Large intestine (tissue), 3 donors: Measurements from ENCODE around the gene TAB2. TPM values are rescaled to one million over a fixed set of nuclear protein-coding genes. Genes with fewer than 3 reads are reported as not detected.

Experiments
- DNase-seq, 2 donors: peaks; one replicate each; pipeline versions ENCODE4 v3.0.0 to v3.0.0-alpha.2; 2013
- H3K27ac ChIP-seq: one replicate; pipeline ENCODE4 v1.5.1; 2013; ENCODE audit warnings: low read length
- H3K27me3 ChIP-seq: 2 replicates; pipeline ENCODE4 v1.6.1; 2013; ENCODE audit warnings: low read length; ENCODE audit not compliant: control insufficient read depth, insufficient read depth
- H3K36me3 ChIP-seq: 2 replicates; pipeline ENCODE4 v1.6.1; 2013; ENCODE audit warnings: low read length; ENCODE audit not compliant: control insufficient read depth, insufficient read depth
- H3K4me1 ChIP-seq: one replicate; pipeline ENCODE4 v1.6.1; 2013; ENCODE audit warnings: low read length; ENCODE audit not compliant: control insufficient read depth, insufficient read depth
- H3K4me3 ChIP-seq: one replicate; pipeline ENCODE4 v1.5.1; 2013; ENCODE audit warnings: low read length
- H3K9me3 ChIP-seq: one replicate; pipeline ENCODE4 v1.6.1; 2013; ENCODE audit warnings: mild to moderate bottlenecking, low read depth, low read length, moderate library complexity; ENCODE audit not compliant: control insufficient read depth
- WGBS: methylation state at CpG from one replicate; pipeline ENCODE4 v1.1.5; 2013; ENCODE audit warnings: low lambda C conversion rate; ENCODE audit not compliant: insufficient coverage; 5-methylcytosine and 5-hydroxymethylcytosine counted together
- polyA plus RNA-seq: library from polyadenylated mRNA; unstranded; fragments of 120-200 nt; gene quantifications from one replicate; pipeline ENCODE4 v1.2.1, GENCODE V29; 2013

The TAB2 gene
- polyA plus RNA-seq, 1 donor: 43.7 TPM

GRCh38 chr6:149450679-149451375, 133.3 kb downstream of the TAB2 start:
- H3K27me3 ChIP-seq: peaks cover 3% of the 10 kb centered on the region
- peaks cover 4% of the 10 kb centered on the region for H3K9me3 ChIP-seq
- peak overlapping the region; percentile 42 for H3K4me3 ChIP-seq
- no peak overlapping the region for H3K27ac ChIP-seq
- WGBS: no CpG with 5 or more reads among the region's 89 CpGs
- no peaks in the 10 kb centered on the region for H3K36me3 ChIP-seq
- peaks cover 23% of the 10 kb centered on the region for H3K4me1 ChIP-seq
- DNase-seq: peak; percentile 29 to 73

GRCh38 chr6:149451376-149452036, 134.0 kb downstream of the TAB2 start:
- peaks cover 23% of the 10 kb centered on the region for H3K4me1 ChIP-seq
- H3K27me3 ChIP-seq: peaks cover 3% of the 10 kb centered on the region
- no peaks in the 10 kb centered on the region for H3K36me3 ChIP-seq
- peak overlapping the region; percentile 34 for H3K4me3 ChIP-seq
- H3K27ac ChIP-seq: no peak overlapping the region
- H3K9me3 ChIP-seq: peaks cover 4% of the 10 kb centered on the region
- WGBS: no CpG with 5 or more reads among the region's 47 CpGs
- DNase-seq: peak; percentile 74 to 89

GRCh38 chr6:149452037-149452939, 134.8 kb downstream of the TAB2 start:
- Histone ChIP-seq H3K9me3 (peaks cover 4% of the 10 kb centered on the region), H3K4me3 (no peak overlapping the region), H3K27ac (no peak overlapping the region), H3K27me3 (peaks cover 3% of the 10 kb centered on the region), H3K4me1 (peaks cover 23% of the 10 kb centered on the region), H3K36me3 (no peaks in the 10 kb centered on the region)
- no CpG with 5 or more reads among the region's 13 CpGs for WGBS
- DNase-seq: peak in 1 of 2 donors; percentile 59

- Histone ChIP-seq H3K27me3 (peaks cover 3% of the 10 kb centered on the region), H3K36me3 (no peaks in the 10 kb centered on the region), H3K4me3 (no peak overlapping the region), H3K27ac (no peak overlapping the region), H3K4me1 (peaks cover 23% of the 10 kb centered on the region), H3K9me3 (peaks cover 4% of the 10 kb centered on the region)
- no peak for DNase-seq
- no CpG with 5 or more reads among the region's 6 CpGs for WGBS
Measured at GRCh38 chr6:149453597-149454345, 136.3 kb downstream of the TAB2 start.

GRCh38 chr6:149454346-149454848, 136.9 kb downstream of the TAB2 start:
- peak; percentile 44 to 57 for DNase-seq
- Histone ChIP-seq H3K27me3 (peaks cover 3% of the 10 kb centered on the region), H3K36me3 (no peaks in the 10 kb centered on the region), H3K4me3 (no peak overlapping the region), H3K4me1 (peaks cover 23% of the 10 kb centered on the region), H3K27ac (no peak overlapping the region), H3K9me3 (peaks cover 4% of the 10 kb centered on the region)
- no CpG with 5 or more reads among the region's 15 CpGs for WGBS

GRCh38 chr6:149455031-149455732, 137.7 kb downstream of the TAB2 start:
- no peak overlapping the region for H3K4me3 ChIP-seq

GRCh38 chr6:149456311-149457021, 139.0 kb downstream of the TAB2 start:
- no CpG with 5 or more reads among the region's 49 CpGs for WGBS
- H3K4me3 ChIP-seq: no peak overlapping the region
- peaks cover 16% of the 10 kb centered on the region for H3K4me1 ChIP-seq
- H3K27ac ChIP-seq: no peak overlapping the region
- no peaks in the 10 kb centered on the region for H3K36me3 ChIP-seq
- no peak for DNase-seq
- H3K9me3 ChIP-seq: peaks cover 3% of the 10 kb centered on the region
- no peaks in the 10 kb centered on the region for H3K27me3 ChIP-seq

More at GRCh38 chr6:149455031-149455732, 137.7 kb downstream of the TAB2 start:
- Histone ChIP-seq H3K27me3 (peaks cover 3% of the 10 kb centered on the region), H3K36me3 (no peaks in the 10 kb centered on the region), H3K27ac (no peak overlapping the region), H3K9me3 (peaks cover 4% of the 10 kb centered on the region), H3K4me1 (peaks cover 21% of the 10 kb centered on the region)
- no peak for DNase-seq
- no CpG with 5 or more reads among the region's 11 CpGs for WGBS

- Histone ChIP-seq H3K36me3 (peaks cover 2% of the 10 kb centered on the region), H3K27ac (no peak overlapping the region), H3K9me3 (no peaks in the 10 kb centered on the region), H3K4me3 (no peak overlapping the region), H3K4me1 (peaks cover 7% of the 10 kb centered on the region), H3K27me3 (no peaks in the 10 kb centered on the region)
- WGBS: no CpG with 5 or more reads among the region's 7 CpGs
- no peak for DNase-seq
Measured at GRCh38 chr6:149457316-149457884, 139.9 kb downstream of the TAB2 start.

GRCh38 chr6:149458196-149458595, 140.7 kb downstream of the TAB2 start:
- no peaks in the 10 kb centered on the region for H3K9me3 ChIP-seq
- DNase-seq: no peak
- H3K27ac ChIP-seq: no peak overlapping the region
- no peak overlapping the region for H3K4me3 ChIP-seq
- H3K27me3 ChIP-seq: no peaks in the 10 kb centered on the region
- WGBS: no CpG with 5 or more reads among the region's 7 CpGs
- H3K36me3 ChIP-seq: peaks cover 2% of the 10 kb centered on the region
- peaks cover 6% of the 10 kb centered on the region for H3K4me1 ChIP-seq
